Calu3 (cell line): Measurements from ENCODE around the gene CGA. TPM values are rescaled to one million over a fixed set of nuclear protein-coding genes. Genes with fewer than 3 reads are reported as not detected.
A peak's percentile ranks its signal among the peaks of the same experiment; 100 is the strongest.

Experiments used
- BruUV-seq: library from RNA; stranded (reverse); fragments of 400-500 nt; replicated peaks from 2 replicates; lab custom pipeline; 2021; lab: Mats Ljungman, UMichigan
- CTCF ChIA-PET: fragments of 300-600 bp; sonication (Branson Sonifier 250); formaldehyde crosslinking; loops from one replicate; lab custom pipeline; 2022; ENCODE audit warnings: antibody characterized with exemption; lab: Charles Lee
- DNase-seq: peaks from one replicate; pipeline ENCODE4 v3.0.0; 2022
- H3K27ac Mint-ChIP-seq: one replicate; pipeline ENCODE4 v1.8.0; 2022; ENCODE audit warnings: mixed read lengths; ENCODE audit not compliant: unreplicated experiment
- H3K27me3 Mint-ChIP-seq: one replicate; pipeline ENCODE4 v1.8.0; 2022; ENCODE audit warnings: mixed read lengths; ENCODE audit not compliant: unreplicated experiment
- H3K36me3 Mint-ChIP-seq: one replicate; pipeline ENCODE4 v1.8.0; 2022; ENCODE audit warnings: mild to moderate bottlenecking, moderate library complexity, mixed read lengths; ENCODE audit not compliant: insufficient read depth, unreplicated experiment
- H3K4me1 Mint-ChIP-seq: one replicate; pipeline ENCODE4 v1.8.0; 2022; ENCODE audit warnings: mild to moderate bottlenecking, low read depth, mixed read lengths; ENCODE audit not compliant: unreplicated experiment
- H3K4me3 Mint-ChIP-seq: one replicate; pipeline ENCODE4 v1.8.0; 2022; ENCODE audit warnings: mild to moderate bottlenecking, low read depth, moderate library complexity, mixed read lengths; ENCODE audit not compliant: unreplicated experiment
- H3K9me3 Mint-ChIP-seq: one replicate; pipeline ENCODE4 v1.8.0; 2022; ENCODE audit warnings: low read depth, mixed read lengths; ENCODE audit not compliant: unreplicated experiment
- intact Hi-C: fragments of 100-400 bp; cut with micrococcal nuclease; formaldehyde crosslinking; loops from one replicate; pipeline ENCODE4 v1.10.0; 2022; ENCODE audit not compliant: unreplicated experiment
- total RNA-seq: library from RNA; stranded (reverse); gene quantifications from 2 replicates; pipeline ENCODE4 v1.2.3, GENCODE V29; 2022
- TF ChIP-seq, protein P1 (sequence below): fragments of 200-600 bp; IDR thresholded peaks from one replicate; pipeline ENCODE4 v1.8.0; 2022; ENCODE audit warnings: antibody characterized with exemption; ENCODE audit not compliant: unreplicated experiment

The CGA gene
- total RNA-seq, 1 experiment from 2014 or later = not detected

DNA sequence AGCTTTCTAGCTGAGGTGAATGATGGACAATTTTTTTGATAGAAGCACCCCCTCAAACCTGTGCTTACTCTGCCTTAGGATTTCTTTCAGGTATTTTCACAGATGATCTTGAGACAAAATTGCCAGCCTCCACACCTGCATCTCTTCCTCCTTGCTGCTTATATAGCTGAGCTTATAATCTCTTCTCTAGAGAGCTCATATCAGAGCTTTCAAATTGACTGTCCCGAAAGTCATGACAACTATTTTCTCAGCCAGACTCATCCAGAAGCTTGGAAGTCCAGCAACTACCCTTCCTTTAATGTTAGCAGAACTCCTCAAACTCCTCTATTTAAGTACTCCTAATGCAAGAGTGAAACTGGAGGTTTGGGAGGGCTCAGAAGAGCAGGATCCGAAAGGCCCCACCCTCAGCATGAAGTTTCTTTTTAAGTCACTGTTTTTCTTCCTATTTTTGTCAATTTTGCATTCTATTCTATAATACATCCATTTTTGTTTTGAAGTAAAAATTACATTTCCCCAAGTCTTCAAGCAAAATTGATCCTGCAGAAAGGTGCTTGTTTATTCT lies 12.7 kb downstream of the CGA start:
- TF ChIP-seq, protein P1, sequence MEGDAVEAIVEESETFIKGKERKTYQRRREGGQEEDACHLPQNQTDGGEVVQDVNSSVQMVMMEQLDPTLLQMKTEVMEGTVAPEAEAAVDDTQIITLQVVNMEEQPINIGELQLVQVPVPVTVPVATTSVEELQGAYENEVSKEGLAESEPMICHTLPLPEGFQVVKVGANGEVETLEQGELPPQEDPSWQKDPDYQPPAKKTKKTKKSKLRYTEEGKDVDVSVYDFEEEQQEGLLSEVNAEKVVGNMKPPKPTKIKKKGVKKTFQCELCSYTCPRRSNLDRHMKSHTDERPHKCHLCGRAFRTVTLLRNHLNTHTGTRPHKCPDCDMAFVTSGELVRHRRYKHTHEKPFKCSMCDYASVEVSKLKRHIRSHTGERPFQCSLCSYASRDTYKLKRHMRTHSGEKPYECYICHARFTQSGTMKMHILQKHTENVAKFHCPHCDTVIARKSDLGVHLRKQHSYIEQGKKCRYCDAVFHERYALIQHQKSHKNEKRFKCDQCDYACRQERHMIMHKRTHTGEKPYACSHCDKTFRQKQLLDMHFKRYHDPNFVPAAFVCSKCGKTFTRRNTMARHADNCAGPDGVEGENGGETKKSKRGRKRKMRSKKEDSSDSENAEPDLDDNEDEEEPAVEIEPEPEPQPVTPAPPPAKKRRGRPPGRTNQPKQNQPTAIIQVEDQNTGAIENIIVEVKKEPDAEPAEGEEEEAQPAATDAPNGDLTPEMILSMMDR = no peak
- DNase-seq = no peak
- no peaks in the 10 kb centered on the region for H3K36me3 Mint-ChIP-seq
- H3K4me3 Mint-ChIP-seq = no peak overlapping the region
- H3K4me1 Mint-ChIP-seq = peaks cover 11% of the 10 kb centered on the region
- BruUV-seq = no TSS peak
- H3K27me3 Mint-ChIP-seq = peaks cover 55% of the 10 kb centered on the region
- no peaks in the 10 kb centered on the region for H3K9me3 Mint-ChIP-seq
- intact Hi-C loops = no loop called here
- CTCF ChIA-PET = no interaction called here
- H3K27ac Mint-ChIP-seq = no peak overlapping the region

DNA sequence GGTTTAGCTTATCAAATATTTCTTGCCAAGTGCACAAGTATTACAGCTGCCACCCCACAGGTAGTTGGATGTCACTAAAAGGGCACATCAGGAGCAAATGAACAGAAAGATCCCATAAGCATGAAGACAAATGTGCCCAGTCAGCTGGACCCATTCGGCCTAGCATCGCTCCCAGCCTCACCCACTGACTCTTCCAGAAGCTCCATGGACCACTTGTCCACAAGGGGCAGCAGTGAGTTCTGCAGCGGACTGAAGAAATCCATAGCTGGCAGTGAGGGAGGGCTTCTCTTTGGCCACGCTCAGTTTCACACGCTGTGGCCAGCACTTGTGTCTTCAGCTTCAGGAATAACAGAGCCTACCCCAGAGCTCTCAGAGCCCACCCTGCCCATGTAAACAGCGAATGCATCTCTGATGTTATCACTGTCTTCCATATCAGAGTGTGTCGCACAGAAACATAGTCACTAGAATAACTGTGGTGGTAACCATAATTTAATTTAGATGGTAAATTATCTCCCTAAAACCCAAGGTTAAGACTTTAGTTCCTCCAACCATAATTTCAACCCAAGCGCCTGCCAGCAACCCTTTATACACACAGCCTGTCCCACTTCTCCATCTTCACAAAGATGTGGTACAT lies 15.8 kb downstream of the CGA start:
- peaks cover 41% of the 10 kb centered on the region for H3K27me3 Mint-ChIP-seq
- no TSS peak for BruUV-seq
- intact Hi-C loops = loop anchor here (10.0 kb wide), 1 partner anchor 56 kb away; no protein-coding TSS in a partner anchor
- no peak overlapping the region for H3K4me3 Mint-ChIP-seq
- TF ChIP-seq, protein P1 = peak; percentile 87
- H3K27ac Mint-ChIP-seq = no peak overlapping the region
- H3K36me3 Mint-ChIP-seq = no peaks in the 10 kb centered on the region
- no peaks in the 10 kb centered on the region for H3K9me3 Mint-ChIP-seq
- peak; percentile 83 for DNase-seq
- peaks cover 11% of the 10 kb centered on the region for H3K4me1 Mint-ChIP-seq
- CTCF ChIA-PET = interaction anchor here (1.1 to 1.7 kb wide), 5 partner anchors 9 to 329 kb away, joined by 3 to 12 read pairs (median 4); partner anchors contain the start of gene CFAP206

DNA sequence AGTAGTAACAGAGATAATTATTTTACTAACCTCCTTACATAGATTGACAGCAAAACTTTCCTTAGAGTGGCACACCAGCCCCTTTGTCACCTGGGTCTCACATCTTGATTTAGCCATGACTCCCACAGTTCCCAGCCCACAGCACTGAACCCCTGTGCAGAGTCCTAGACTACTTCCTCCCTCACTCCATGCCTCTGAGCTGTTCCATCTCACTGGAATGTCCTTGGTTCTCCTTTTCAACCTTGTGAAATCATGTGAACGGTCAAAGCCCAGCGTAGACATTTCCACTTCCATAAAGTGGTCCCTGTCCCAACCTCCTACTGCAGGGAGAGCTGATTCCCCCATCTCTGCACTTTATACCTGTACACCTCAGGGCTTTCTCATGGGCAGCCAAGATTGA lies 19.7 kb downstream of the CGA start:
- DNase-seq = no peak
- TF ChIP-seq, protein P1 = no peak
- BruUV-seq = no TSS peak
- intact Hi-C loops = loop anchor here (10.0 kb wide), 1 partner anchor 60 kb away; no protein-coding TSS in a partner anchor
- Mint-ChIP-seq H3K9me3 (no peaks in the 10 kb centered on the region), H3K36me3 (no peaks in the 10 kb centered on the region), H3K4me1 (peaks cover 11% of the 10 kb centered on the region), H3K27ac (no peak overlapping the region), H3K4me3 (no peak overlapping the region), H3K27me3 (peaks cover 16% of the 10 kb centered on the region)
- CTCF ChIA-PET = no interaction called here

DNA sequence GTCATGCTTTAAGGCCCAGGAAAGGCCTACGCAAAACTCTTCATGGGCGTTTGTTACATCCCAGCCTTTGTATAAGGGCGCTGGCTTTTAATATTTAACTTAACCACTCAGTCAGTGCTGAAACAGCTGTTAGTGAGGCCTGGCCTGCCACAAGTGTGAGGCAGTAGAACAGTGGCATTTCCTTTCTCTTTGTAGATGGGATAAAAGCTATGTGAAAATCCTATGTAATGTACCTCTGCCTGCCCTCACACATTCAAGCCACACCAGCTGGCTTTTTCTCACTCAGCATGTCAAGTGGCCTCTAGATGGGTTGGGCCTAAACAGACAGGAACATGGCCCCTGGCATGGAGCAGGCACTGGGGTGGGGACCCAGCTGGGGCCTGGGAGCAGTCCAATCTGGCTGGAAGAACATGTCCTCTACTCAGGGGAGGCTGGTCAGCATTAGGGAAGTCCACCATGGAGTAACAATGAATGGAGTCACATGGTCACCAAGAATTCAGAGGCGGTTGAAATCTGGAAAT lies 20.7 kb downstream of the CGA start:
- TF ChIP-seq, protein P1 = no peak
- DNase-seq = no peak
- no peak overlapping the region for H3K27ac Mint-ChIP-seq
- H3K9me3 Mint-ChIP-seq = no peaks in the 10 kb centered on the region
- intact Hi-C loops = loop anchor here (10.0 kb wide), 1 partner anchor 61 kb away; no protein-coding TSS in a partner anchor
- no peak overlapping the region for H3K4me3 Mint-ChIP-seq
- H3K4me1 Mint-ChIP-seq = peaks cover 3% of the 10 kb centered on the region
- BruUV-seq = no TSS peak
- H3K27me3 Mint-ChIP-seq = peaks cover 15% of the 10 kb centered on the region
- CTCF ChIA-PET = interaction anchor here (0.6 to 0.7 kb wide), 2 partner anchors 34 to 193 kb away, joined by 3 read pairs; no protein-coding TSS in a partner anchor
- no peaks in the 10 kb centered on the region for H3K36me3 Mint-ChIP-seq
